OCI-LY1 (cell line): ENCODE measurements around the gene CDSN.

ENCODE experiments used
- H2AFZ ChIP-seq: fragments of 200-600 bp; sonication (generic), shearing (Covaris generic); 2 replicates; pipeline ENCODE4 v1.6.0; 2014; ENCODE audit warnings: antibody characterized with exemption, mild to moderate bottlenecking, low read length
- H3F3A ChIP-seq: fragments of 200-600 bp; sonication (generic), shearing (Covaris generic); 2 replicates; pipeline ENCODE4 v1.6.0; 2014; ENCODE audit warnings: mild to moderate bottlenecking, antibody characterized with exemption, low read length, moderate library complexity; ENCODE audit not compliant: insufficient read depth
- H3K27ac ChIP-seq: fragments of 200-600 bp; sonication (generic); 2 replicates; pipeline ENCODE4 v1.5.1; 2014; ENCODE audit warnings: low read length, mixed run types, mild to moderate bottlenecking, low read depth; ENCODE audit not compliant: poor library complexity, severe bottlenecking
- H3K27me3 ChIP-seq: fragments of 200-600 bp; sonication (generic); 2 replicates; pipeline ENCODE4 v1.6.0; 2014; ENCODE audit warnings: antibody characterized with exemption, mild to moderate bottlenecking, low read length, moderate library complexity; ENCODE audit not compliant: insufficient read depth
- H3K36me3 ChIP-seq: fragments of 200-600 bp; sonication (generic); 2 replicates; pipeline ENCODE4 v1.6.1; 2014; ENCODE audit warnings: mild to moderate bottlenecking, antibody characterized with exemption, low read length, moderate library complexity, mixed read lengths; ENCODE audit not compliant: insufficient read depth
- H3K4me1 ChIP-seq: fragments of 200-600 bp; sonication (generic); 2 replicates; pipeline ENCODE4 v1.5.1; 2014; ENCODE audit warnings: mild to moderate bottlenecking, low read length, moderate library complexity; ENCODE audit not compliant: insufficient read depth, severe bottlenecking
- H3K4me2 ChIP-seq: fragments of 200-600 bp; sonication (generic), shearing (Covaris generic); 2 replicates; pipeline ENCODE4 v1.6.1; 2014; ENCODE audit warnings: low read length
- H3K4me3 ChIP-seq: fragments of 200-600 bp; sonication (generic); 2 replicates; pipeline ENCODE4 v1.5.1; 2014; ENCODE audit warnings: low read length, low read depth, mild to moderate bottlenecking, mixed read lengths; ENCODE audit not compliant: poor library complexity, severe bottlenecking
- H3K79me2 ChIP-seq: fragments of 200-600 bp; shearing (Covaris generic); 2 replicates; pipeline ENCODE4 v1.6.1; 2016; ENCODE audit warnings: mixed run types, low read length, mixed read lengths; ENCODE audit not compliant: insufficient read depth
- H3K9ac ChIP-seq: fragments of 200-600 bp; sonication (generic), shearing (Covaris generic); 2 replicates; pipeline ENCODE4 v1.6.1; 2014; ENCODE audit warnings: mild to moderate bottlenecking, low read length, mixed read lengths
- H3K9me2 ChIP-seq: fragments of 200-600 bp; sonication (generic), shearing (Covaris generic); 2 replicates; pipeline ENCODE4 v1.6.1; 2014; ENCODE audit warnings: low read depth, mild to moderate bottlenecking, low read length, mixed read lengths
- H3K9me3 ChIP-seq: fragments of 200-600 bp; shearing (Covaris generic); 2 replicates; pipeline ENCODE4 v1.6.1; 2014; ENCODE audit warnings: low read length, mixed read lengths
- H4K20me1 ChIP-seq: fragments of 200-600 bp; sonication (generic), shearing (Covaris generic); 2 replicates; pipeline ENCODE4 v1.6.0; 2016; ENCODE audit warnings: mild to moderate bottlenecking, low read length; ENCODE audit not compliant: insufficient read depth
- EZH2 ChIP-seq: fragments of 200-600 bp; sonication (generic), shearing (Covaris generic); IDR thresholded peaks from 2 replicates; pipeline ENCODE4 v1.8.0; 2017; ENCODE audit warnings: borderline replicate concordance, mixed run types, mild to moderate bottlenecking, antibody characterized with exemption, low read length, moderate library complexity, mixed read lengths
- TF ChIP-seq, protein P1 (sequence below): fragments of 200-600 bp; sonication (generic), shearing (Covaris generic); IDR thresholded peaks from 2 replicates; pipeline ENCODE4 v1.5.1; 2017; ENCODE audit warnings: mild to moderate bottlenecking, antibody characterized with exemption, low read length, moderate library complexity, mixed read lengths

CDSN gene

DNA sequence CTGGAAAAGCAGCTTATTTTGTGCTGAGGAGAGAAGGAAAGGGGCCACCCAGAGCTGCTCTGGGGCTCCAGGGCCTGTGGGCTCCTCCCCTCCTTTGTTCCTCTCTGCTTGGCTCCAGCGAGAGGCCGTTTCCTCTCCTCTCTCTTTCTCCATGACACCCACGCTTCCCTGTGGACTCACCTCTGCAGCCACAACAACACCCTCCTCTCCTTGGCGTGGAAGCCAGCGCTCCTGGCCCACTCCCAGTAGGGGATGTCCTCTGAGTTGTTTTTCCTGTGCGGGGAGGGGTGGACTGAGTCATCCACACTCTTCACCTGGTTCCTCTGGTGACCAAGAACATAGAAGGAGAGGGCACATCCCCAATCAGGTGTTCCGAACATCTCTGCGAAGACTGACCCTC, 4.9 kb upstream of the CDSN start:
- Histone ChIP-seq H3F3A (no peaks in the 10 kb centered on the region), H3K36me3 (no peaks in the 10 kb centered on the region), H3K9me2 (no peaks in the 10 kb centered on the region), H3K4me3 (no peak overlapping the region), H3K4me1 (no peaks in the 10 kb centered on the region), H3K27ac (no peak overlapping the region), H4K20me1 (no peaks in the 10 kb centered on the region), H3K79me2 (no peaks in the 10 kb centered on the region), H3K9ac (no peak overlapping the region), H3K9me3 (no peaks in the 10 kb centered on the region), H3K4me2 (no peak overlapping the region), H2AFZ (no peak overlapping the region), H3K27me3 (peaks cover 11% of the 10 kb centered on the region; the same call in 1 of the 2 replicates)
- TF ChIP-seq, protein P1, sequence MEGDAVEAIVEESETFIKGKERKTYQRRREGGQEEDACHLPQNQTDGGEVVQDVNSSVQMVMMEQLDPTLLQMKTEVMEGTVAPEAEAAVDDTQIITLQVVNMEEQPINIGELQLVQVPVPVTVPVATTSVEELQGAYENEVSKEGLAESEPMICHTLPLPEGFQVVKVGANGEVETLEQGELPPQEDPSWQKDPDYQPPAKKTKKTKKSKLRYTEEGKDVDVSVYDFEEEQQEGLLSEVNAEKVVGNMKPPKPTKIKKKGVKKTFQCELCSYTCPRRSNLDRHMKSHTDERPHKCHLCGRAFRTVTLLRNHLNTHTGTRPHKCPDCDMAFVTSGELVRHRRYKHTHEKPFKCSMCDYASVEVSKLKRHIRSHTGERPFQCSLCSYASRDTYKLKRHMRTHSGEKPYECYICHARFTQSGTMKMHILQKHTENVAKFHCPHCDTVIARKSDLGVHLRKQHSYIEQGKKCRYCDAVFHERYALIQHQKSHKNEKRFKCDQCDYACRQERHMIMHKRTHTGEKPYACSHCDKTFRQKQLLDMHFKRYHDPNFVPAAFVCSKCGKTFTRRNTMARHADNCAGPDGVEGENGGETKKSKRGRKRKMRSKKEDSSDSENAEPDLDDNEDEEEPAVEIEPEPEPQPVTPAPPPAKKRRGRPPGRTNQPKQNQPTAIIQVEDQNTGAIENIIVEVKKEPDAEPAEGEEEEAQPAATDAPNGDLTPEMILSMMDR: no peak
- TF ChIP-seq EZH2: no peak

DNA sequence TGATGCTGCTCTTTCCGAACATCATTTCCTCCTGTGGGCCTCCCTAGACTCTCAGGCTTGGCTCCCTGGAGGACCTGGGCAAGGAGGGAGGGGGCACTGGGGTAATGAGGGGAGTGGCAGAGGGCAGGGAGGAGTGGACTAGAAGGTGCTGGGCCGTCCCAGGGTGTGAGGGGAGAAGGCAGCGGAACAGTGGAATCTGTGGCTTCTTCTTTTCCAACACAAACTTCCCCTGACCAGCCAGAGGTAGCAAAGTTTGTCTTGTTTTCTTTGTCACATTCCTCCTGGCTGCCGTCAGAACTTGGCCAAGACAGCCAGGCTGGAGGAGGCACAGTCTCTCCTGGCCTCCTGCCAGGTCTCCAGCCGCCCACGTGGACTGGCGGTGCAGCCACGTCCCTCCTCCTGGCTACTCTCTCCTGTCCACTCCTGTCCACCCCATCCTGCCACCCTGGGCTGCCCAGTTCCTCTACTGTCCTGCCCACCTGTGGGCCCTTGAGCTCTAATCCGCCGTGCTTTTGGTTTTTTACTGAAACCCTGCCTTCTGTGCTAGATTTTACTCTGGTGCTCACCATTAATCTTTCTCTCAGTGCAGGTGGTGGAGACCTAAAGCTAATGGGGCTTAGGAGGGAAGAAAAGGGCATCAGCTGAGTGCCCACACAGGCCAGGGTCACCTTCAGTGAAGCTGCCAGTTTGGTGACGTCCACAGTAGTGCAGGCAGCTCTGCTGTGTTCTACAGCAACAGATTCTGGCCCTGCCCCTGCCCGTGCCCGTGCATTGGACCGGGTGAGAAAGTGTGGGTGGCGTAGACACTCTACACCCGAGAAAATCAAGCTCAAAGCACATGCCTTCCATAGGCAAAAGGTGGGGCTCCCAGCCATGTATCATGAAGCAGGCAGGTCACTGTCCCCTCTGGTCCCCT, 2.8 kb upstream of the CDSN start:
- Histone ChIP-seq H3K27ac (no peak overlapping the region), H2AFZ (no peak overlapping the region), H3K4me3 (no peak overlapping the region), H4K20me1 (no peaks in the 10 kb centered on the region), H3K9me2 (no peaks in the 10 kb centered on the region), H3F3A (no peaks in the 10 kb centered on the region), H3K9ac (no peak overlapping the region), H3K4me1 (no peaks in the 10 kb centered on the region), H3K4me2 (no peak overlapping the region), H3K79me2 (no peaks in the 10 kb centered on the region), H3K36me3 (no peaks in the 10 kb centered on the region), H3K9me3 (no peaks in the 10 kb centered on the region), H3K27me3 (peaks cover 11% of the 10 kb centered on the region; the same call in 1 of the 2 replicates)
- TF ChIP-seq, protein P1: no peak
- TF ChIP-seq EZH2: no peak

DNA sequence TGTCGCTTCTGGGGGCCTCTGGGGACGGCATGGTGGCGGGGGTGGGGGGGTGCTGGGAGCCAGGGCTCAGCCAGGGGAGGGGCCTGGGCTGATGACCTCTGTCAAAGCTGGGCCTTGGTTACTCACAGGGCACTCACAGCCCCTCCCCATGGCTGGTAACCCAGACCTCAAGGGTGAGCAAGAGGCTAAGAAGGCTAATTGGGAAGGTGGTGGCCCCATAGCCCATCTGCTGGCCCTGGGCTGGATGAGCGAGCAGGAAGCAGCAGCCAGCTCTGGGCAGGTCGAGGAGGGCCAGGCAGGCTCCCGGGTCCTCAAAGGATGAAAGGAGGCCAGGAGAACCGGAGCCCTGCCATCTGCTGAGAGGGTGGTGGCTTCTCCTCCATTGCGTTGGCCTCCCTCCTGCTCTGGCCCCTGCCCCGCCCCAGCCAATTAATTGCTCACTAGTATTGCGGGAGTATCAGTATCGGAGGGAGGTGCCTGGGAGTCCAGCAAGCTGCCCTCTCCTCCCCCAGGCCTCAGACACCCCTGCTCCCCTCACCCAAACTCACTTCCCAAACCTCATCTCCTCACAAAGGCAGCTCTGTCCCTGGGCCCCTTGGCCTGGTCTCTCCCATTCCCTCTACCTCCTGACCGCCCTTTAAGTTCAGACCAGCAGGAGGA, 1.0 kb upstream of the CDSN start:
- H3K27ac ChIP-seq: no peak overlapping the region
- no peak overlapping the region for H2AFZ ChIP-seq
- no peaks in the 10 kb centered on the region for H3K9me2 ChIP-seq
- H3F3A ChIP-seq: no peaks in the 10 kb centered on the region
- peaks cover 16% of the 10 kb centered on the region; the same call in 1 of the 2 replicates for H3K27me3 ChIP-seq
- TF ChIP-seq EZH2: no peak
- TF ChIP-seq, protein P1: no peak
- H3K79me2 ChIP-seq: no peaks in the 10 kb centered on the region
- H3K9ac ChIP-seq: no peak overlapping the region
- H3K4me2 ChIP-seq: no peak overlapping the region
- no peaks in the 10 kb centered on the region for H3K36me3 ChIP-seq
- no peak overlapping the region for H3K4me3 ChIP-seq
- H4K20me1 ChIP-seq: no peaks in the 10 kb centered on the region
- no peaks in the 10 kb centered on the region for H3K4me1 ChIP-seq
- no peaks in the 10 kb centered on the region for H3K9me3 ChIP-seq
